Hematopoietic multipotent progenitor cell treated with erythropoietin and hydrocortisone succinate and interleukin-3 and kit ligand, for 15 days (in vitro differentiated cells): Measurements from ENCODE around the gene GMCL2.
"Not testable (repeated sequence)": the region's sequence is repeated elsewhere in the genome, so short reads cannot be mapped to it uniquely, and the experiment has no call there.

Experiments used
- DNase-seq: peaks from one replicate; pipeline ENCODE4 v3.0.0-alpha.2; 2015; ENCODE audit warnings: low spot score

GMCL2 gene

DNA sequence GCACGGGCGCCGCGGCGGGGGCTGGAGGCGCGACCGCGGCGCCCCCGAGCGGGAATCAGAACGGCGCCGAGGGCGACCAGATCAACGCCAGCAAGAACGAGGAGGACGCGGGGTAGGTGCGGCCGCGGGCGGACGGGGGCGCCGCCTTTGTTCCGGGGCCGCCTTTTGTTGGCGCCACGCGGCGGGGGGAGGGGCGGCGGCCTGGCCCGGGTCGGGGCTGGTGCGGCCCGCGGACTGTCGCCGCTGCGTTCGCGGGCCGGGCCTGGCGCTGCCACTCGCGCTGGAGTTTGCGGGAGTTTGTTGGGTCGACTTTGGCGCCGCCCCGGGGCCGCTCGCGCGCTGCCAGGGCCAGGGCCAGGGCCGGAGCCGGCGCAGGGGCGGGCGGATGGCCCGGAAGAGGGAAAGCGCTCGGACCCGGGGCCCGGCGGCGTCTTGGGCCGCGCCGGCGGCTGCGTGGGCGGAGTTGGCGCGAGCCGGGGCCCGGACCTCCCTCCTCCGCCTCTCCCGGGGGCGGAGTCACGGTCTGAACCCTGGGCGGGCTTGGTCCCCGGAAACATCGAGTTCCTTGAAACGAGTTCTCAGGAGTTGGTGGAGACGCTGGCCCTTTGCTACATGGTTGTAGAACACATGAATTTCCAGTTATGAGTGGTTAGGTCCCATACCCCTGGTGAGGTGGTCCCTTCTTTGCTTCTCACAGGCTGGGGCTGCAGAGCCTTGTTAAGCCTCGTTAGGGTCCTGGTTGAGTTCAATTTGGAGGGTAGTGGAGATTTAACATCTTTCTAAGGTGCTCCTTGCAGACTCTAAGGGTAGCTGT is 18.0 kb upstream of the GMCL2 start:
- peak; percentile 81 for DNase-seq

DNA sequence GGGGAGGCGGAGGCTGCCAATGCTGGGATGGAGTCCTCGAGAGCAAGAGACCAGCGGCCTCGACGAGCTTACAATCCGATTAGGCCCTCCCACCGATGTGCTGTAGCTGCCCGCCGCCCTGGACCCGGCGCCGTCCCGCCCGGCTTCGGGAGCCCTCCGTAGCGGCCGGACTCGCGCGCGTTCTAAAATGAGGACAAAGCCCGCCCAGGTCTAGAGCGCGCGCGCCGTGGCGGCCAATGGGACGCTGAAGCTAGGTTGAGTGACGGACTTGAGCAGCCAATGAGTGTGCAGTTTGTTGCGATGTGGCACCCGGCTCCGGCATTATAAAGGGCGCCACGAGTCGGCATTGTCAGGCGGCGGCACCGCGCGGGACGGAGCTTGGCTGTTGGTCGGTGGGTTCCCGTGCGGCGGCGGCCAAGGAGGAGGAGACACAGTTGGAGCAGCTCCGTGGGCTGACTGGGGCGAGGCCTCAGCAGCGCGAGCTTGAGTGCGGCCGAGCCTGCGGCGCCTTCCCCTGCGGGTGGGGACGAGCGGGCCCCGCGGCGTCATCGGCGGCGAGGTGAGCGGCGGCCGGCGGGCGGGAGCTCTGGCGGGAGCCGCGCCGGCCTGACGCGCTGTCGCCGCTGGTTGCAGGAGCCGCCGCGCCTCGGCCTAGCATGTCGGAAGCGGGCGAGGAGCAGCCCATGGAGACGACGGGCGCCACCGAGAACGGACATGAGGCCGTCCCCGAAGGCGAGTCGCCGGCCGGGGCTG is 17.2 kb upstream of the GMCL2 start, which contains the start of gene HNRNPAB:
Gene HNRNPAB (plus strand): TSS at position 352 of the 753 bp plus-strand sequence. CDS start 305 bp downstream, at position 657.
- DNase-seq, result peak; percentile 94

DNA sequence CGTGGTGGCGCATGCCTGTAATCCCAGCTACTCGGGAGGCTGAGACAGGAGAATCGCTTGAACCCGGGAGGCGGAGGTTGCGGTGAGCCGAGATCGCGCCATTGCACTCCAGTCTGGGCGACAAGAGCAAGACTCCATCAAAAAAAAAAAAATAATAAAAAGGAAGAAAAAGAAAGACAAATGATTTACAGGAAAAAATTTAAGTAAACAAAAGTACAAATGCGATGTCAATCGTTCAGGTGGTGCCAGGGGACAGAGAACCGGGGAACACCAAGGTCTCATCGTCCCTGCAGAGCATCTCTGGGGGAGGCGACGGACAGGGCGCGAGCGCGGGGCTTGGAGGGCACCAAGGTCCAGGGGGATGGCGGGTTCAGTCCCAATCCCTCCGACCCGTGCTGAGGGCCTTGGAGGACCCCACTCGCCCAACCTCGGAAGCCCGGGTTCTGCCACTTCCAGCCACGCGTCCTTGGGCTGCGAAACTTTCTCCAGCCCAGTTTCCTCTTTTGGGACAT is 16.6 kb upstream of the GMCL2 start:
- DNase-seq, result no peak

DNA sequence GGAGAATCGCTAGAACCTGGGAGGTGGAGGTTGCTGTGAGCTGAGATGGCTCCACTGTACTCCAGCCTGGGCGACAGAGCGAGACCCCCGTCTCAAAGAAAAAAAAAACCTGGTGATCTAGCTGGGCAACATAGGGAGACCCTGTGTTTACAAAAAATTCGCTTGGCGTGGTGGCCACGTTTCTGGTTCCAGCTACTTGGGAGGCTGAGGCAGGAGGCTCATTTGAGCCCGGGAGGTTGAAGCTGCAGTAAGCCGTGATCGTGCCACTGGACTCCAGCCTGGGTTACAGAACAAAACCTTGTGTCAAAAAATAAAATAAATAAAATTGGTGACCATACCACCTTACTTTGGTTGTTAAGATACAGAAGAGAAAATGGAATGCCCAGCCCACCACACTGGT is 15.4 kb upstream of the GMCL2 start:
- no peak for DNase-seq

DNA sequence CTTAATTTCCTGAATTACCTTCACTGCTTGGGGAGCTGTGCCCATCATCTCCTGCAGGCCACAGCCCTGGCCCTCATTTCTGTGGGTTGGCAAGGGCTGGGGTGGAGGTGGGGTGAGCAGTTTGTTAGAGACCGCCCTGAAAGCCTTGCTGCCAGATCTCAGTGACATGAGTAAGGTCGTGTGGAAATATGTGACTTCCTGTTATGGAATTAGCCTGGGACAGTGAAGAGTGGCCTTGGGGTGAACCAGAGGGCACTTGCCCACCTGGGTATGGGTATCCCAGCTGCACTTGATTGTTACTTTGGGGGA is 14.7 kb upstream of the GMCL2 start:
- no peak for DNase-seq

DNA sequence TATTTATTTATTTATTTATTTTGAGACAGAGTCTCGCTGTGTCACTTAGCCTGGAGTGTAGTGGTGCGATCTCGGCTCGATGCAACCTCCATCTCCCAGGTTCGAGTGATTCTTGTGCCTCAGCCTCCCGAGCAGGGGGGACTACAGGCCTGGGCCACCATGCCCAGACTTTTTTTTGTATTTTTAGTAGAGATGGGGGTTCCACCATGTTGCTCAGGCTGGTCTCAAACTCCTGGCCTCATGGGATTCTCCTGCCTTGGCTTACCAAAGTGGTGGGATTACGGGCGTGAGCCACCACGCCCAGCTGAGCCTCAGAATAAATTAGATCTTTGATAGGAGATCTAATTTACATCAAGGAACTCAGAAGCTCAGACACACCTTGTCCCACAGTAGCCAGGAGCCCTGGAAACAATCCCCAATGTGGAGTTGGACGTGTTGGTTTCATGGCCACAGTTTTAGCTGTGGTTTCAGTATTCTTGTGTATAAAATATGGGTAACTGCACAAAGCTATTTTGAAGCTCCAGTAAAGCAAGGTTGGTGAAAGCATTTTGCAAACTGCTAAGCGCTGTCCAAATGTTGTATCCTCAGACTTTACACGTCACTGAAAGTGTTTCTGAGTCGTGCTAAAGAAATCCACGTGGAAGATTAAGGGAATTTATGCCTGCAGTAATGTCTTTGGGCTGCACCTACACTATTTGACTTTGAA is 14.2 kb upstream of the GMCL2 start:
- DNase-seq, result no peak

DNA sequence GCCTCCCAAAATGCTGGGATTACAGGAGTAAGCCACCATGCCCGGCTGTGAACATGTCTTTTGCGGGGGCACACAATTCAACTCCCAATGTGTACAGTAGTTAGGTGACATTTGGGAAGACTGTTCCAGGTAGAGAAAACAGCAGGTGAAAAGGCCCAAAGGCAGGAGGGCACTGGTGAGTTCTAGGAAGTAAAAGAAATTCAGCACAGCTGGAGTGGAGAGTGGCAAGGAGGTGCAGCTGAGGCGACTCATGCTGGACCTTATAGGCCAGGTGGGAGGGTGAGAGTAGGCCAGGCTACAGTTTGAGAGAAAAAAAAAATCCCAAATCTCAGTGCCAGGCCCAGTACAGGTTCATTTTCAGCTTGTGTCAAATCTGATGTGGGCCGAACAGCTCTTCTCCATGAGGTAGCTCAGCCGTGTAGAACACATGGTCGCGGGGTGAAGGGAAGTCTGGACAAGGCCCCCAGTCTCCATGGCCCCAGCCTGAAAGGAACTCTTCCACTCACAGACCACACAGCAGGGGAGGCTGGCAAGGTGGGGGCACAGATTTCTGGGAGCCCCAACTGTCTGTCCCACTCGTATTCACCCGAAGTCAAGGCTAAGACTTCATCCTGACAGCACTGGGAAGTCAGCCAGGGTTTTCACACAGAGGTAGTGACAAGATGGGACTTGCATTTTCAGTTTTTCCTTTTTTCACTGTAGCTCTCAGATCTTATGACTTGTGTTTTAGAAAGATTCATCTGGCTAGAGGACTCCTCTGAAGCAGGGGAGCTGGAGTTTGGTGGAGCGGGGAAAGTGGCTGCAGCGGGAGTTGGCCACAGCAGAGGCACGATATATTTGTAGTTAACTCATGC is 12.6 kb upstream of the GMCL2 start:
- no peak for DNase-seq

DNA sequence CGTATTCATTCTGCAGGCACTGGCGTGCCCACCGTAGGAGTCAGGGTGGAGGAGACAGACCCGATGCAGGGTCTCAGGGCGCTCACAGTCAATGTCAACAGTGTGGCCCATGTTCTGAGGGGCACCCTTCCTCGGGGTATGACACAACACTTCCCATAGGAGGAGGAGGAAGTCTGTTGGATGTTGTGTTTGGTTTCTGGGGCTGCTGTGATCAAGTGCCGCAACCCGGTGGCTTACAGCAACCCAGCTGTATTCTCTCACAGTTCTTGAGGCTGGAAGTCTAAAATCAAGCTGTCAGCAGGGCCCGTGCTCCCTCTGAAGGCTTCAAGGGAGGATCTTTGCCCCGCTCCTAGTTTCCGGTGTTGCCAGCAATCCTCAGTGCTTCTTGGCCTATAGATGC is 11.5 kb upstream of the GMCL2 start:
- no peak for DNase-seq

DNA sequence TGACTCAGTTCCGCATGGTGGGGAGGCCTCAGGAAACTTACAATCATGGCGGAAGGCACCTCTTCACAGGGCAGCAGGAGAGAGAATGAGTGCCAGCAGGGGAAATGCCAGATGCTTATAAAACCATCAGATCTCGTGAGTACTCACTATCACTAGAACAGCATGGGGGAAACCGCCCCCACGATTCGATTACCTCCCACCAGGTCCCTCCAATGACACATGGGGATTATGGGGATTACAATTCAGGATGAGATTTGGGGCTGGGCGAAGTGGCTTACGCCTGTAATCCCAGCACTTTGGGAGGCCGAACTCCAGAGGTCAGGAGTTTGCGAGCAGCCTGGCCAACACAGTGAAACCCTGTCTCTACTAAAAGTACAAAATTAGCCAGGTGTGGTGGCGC is 11.0 kb upstream of the GMCL2 start:
- not testable (repeated sequence) for DNase-seq

DNA sequence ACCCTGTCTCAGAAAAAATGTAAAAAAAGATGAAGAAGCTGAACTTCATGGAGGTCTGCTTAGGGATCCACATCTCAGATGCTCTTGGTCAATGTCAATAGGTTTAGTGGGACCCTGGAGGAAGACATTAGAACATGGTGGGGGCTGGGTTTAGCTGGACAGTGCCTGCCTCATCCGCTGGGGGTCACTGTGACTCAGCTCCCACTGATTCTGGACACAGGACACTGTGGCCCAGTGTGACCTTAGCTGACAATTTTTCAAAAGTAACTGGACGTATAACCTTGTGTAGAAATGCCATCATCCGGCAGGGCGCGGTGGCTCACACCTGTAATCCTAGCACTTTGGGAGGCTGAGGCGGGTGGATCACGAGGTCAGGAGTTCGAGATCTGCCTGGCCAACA is 9.8 kb upstream of the GMCL2 start:
- no peak for DNase-seq

DNA sequence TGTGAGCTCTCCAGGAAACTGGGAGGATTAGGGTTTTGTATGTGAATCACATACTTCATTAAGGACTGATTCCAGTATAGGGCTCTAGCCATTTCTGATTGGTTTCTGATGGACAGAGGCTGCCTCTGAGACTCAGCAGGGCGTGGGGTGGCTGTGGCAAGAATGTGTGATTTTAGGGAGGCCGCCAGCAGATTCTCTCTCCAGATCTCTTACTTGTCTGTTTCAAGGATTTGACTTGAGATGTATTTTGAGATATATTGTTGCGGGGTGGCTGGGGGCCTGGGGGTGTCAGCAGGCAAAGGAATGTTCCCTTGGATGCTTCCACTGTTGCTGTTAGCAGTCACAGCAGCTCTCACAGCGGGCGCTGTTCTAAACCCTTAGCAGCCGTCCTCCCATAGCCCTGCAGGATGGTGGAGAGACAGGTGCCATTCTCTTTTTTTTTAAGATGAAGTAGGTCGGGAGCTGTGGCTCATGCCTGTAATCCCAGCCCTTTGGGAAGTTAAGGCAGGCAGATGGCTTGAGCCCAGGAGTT is 9.2 kb upstream of the GMCL2 start:
- no peak for DNase-seq

DNA sequence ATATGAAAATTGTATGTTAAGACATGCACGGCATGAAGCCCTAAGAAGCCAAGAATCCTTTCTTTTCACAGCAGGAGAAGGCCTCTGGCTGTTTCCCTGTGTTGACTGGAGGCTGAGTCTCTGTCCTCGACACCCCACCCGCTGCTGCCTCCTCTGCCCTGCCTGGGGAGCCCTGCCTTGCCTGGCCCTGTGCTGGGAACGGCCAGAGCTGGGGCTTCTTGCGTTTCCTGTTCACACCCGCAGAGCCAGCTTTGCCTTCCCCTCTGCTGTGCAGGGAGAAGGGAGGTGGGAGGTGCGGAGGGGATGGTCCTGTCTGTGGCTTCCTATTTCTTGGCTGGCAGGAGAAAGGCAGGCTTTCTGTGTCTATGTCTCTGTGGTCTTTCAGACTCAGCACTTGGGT is 6.9 kb upstream of the GMCL2 start:
- DNase-seq, result no peak

DNA sequence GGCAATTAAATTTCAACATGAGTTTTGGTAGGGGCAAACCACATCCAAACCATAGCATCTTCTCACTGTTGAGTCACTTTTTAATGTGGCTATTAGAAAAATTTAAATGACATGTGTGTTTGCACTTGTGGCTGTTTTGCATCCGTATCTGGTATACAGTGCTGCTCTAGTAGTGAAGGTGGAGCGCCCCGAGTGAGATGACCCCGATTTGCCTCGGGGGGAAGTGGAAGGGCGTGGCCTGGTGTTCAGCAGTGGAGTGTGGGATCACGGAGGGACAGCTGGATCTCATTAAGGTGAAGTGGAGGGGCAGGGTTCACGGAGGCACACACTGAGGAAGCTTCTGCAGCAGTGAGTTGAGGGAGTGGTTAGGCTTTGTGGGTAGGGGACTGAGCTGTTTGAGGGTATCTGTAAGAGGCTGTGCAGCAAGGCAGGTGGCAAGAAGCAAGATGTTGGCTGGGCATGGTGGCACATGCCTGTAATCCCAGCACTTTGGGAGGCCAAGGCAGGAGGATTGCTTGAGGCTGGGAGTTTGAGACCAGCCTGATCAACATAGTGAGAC is 6.2 kb upstream of the GMCL2 start:
- DNase-seq, result no peak

DNA sequence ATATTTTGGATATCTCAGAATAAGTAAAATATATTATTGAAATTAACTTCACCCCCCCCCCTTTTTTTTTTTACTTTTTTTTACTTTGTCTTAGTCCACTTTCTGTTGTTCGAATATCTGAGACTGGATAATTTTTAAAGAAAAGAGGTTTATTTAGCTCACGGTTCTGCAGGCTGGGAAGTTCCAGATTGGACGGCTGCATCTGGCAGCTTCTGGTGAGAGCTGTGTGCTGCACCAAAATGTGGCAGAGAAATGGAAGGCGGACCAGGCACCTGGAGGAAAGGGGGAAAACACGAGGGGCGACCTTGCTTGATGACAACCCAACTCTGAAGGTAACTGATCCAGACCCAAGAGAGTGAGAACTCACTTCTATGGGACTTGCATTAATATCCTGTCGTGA is 5.6 kb upstream of the GMCL2 start:
- no peak for DNase-seq

DNA sequence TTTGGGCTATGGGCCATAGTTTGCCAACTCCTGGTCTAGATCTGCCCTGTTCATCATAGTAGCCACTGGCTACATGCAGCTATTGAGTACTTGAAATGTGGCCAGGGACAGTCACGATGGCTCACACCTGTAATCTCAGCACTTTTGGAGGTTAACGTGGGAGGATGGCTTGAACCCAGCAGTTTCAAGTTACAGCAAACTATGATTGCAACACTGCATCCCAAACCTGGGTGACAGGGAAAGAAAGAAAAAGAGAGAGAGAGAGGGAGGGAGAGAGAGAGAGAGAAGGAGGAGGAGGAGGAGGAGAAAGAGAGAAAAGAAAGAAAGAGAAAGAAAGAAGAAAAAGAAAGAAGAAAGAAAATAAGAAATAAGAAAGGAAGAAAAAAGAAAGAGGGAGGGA is 5.1 kb upstream of the GMCL2 start:
- DNase-seq, result no peak

DNA sequence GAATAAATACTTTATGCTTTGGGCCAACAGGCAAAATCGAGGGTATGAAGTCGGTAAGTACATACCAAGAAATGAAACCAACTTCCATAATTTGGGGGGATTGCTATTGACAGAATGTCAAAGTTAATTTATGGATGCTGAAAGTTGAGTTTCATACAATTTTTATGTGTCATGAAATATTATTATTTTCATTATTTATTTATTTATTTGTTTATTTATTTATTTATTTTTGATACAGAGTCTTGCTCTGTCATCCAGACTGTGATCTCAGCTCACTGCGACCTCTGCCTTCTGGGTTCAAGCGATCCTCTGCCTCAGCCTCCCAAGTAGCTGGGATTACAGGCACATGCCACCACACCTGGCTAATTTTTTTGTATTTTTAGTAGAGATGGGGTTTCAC is 4.5 kb upstream of the GMCL2 start:
- no peak for DNase-seq

DNA sequence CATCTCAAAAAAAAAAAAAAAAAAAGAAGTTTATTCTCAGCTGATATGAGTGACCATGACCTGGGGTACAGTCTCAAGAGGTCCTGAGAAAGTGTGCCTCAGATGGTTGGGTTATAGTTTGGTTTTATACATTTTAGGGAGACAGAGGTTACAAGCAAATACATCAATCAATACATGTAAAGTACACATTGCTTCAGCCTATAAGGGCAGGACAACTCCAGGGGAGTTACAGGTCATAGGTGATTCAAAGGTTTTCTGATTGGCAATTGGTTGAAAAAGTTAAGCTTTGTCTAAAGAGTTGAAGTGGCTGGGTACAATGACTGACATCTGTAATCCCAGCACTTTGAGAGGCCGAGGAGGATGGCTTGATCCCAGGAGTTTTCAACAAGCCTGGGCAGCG is 2.3 kb upstream of the GMCL2 start:
- DNase-seq, result no peak

DNA sequence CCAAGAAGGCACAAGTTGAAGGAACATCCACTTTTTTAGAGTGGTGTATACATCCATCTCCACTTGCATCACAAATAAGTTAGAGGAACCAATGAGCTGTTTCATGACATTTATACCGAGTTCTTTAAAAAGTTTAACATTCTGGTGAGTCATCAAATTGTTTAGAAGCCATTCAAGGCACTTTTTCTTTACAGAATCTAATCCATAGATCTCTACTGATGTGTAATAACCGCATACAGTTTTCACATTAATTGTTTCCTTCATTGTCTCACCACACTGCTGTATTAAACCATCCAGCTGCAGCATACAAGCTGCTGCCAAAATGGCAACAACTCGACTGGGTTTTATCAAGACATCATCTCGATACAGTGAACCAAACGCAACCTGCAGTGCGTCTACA is 744 bp downstream of the GMCL2 start:
- no peak for DNase-seq

DNA sequence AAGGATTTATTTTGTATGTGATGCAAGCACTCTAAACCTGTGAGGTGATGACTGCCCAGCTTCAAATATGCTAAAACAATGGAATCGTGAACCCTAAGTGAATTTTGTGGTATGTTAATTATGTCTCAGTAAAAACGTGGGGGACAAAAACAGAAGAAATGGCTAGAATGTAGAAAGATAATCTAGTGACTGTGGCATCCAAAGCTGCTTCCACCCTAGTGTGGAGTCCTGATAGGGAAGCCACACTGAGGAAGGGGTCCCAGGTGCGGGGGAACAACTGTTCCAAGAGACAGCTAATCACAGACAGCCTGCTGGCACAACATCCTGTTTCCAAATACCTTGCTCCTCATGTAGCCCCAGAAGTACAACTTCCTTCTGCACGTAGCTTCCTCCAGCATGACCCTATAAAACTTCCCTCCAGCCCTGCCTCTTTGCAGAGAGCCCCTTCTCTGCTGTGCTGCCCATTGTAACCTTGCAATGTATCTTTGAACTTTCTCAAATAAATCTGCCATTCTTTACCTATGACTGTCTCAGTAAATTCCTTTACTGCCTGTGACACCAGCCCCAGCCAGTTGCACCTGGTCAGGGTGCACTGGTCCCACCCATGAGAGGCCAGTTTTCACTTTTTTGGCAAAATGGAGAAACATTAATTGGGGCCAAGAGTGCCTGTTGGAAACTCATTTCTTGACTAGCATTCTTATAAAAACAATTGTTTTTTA is 4.9 kb downstream of the GMCL2 start:
- DNase-seq, result no peak

DNA sequence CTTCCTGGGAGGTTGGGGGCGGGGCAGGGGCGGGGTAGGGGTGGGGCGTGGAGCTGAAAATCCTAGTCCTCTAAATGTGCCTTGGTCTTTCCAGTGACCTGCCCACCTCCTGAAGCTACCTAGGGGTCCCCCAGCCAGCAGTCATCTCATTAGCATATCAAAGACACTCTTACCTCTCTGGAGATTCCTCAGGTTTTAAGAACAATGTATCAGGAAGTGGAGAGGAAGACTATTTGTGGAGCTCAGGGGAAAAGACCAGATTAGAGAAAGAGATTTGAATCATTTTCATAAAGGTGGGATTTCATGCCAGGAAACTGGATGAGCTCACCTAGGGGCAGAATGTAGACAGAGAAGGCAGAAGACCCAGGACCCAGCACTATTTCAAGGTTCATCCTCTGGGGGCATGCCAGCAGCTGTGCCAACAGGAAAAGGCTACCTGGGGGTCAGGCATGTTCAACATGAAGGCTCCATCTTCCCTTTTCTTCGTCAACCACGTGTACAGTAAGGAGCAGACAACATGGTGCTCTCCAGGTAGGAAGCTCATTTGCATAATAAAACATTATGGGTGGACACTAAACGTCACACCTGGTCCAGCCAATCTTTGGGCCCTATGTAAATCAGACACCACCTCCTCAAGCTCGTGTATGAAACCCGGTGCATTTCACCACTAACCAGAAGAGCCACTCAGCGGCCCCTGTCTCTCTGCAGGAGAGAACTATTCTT is 6.9 kb downstream of the GMCL2 start:
- DNase-seq, result no peak
